Gastrocnemius medialis (tissue), 4 donors: ENCODE results near the gene PIGM. TPM values are rescaled to one million over a fixed set of nuclear protein-coding genes. Genes with fewer than 3 reads are reported as not detected.

ENCODE experiments used
- ATAC-seq, 2 donors: fragments of 150-250 bp; one replicate each; pipeline ENCODE4 v1.9.1; 2016
- DNase-seq, 2 donors: peaks; one replicate each; pipeline ENCODE4 v3.0.0-alpha.2; 2019
- H3K27ac ChIP-seq, 4 donors: fragments of 200-600 bp; sonication (generic); 1 replicate in 1 of 4; 2 replicates in 3 of 4; pipeline ENCODE4 v1.5.1; 2016 to 2018; ENCODE audit warnings: mild to moderate bottlenecking in 2 of 4, moderate library complexity in 1 of 4
- H3K27me3 ChIP-seq, 3 donors: fragments of 200-600 bp; sonication (generic) in 2 of 3; 1 replicate in 1 of 3; 2 replicates in 2 of 3; pipeline versions ENCODE4 v1.5.1 to v1.6.0; 2016 to 2019; ENCODE audit warnings: mild to moderate bottlenecking in 1 of 3, moderate library complexity in 1 of 3
- H3K36me3 ChIP-seq, 2 donors: fragments of 200-600 bp; sonication (generic) in 1 of 2; one replicate each; pipeline ENCODE4 v1.5.1; 2017 to 2018
- H3K4me1 ChIP-seq, 2 donors: fragments of 200-600 bp; sonication (generic) in 1 of 2; one replicate each; pipeline ENCODE4 v1.5.1; 2016 to 2017; ENCODE audit warnings: mild to moderate bottlenecking in 2 of 2
- H3K4me3 ChIP-seq, 4 donors: fragments of 200-600 bp; sonication (generic) in 3 of 4; 1 replicate in 1 of 4; 2 replicates in 3 of 4; pipeline ENCODE4 v1.5.1; 2016 to 2019; ENCODE audit warnings: mild to moderate bottlenecking in 2 of 4
- H3K9me3 ChIP-seq, 3 donors: fragments of 200-600 bp; sonication (generic) in 2 of 3; 1 replicate in 1 of 3; 2 replicates in 2 of 3; pipeline ENCODE4 v1.5.1; 2016 to 2019
- CTCF ChIP-seq, 5 experiments: fragments of 450-650 bp in 3 of 5; fragments of 200-600 bp in 2 of 5; sonication (generic) in 2 of 5; IDR thresholded peaks in 4 of 5; conservative IDR thresholded peaks in 1 of 5; 1 replicate in 4 of 5; 2 replicates in 1 of 5; pipeline ENCODE4 v1.5.1; 2016 to 2019; ENCODE audit warnings: antibody characterized with exemption in 5 of 5, mild to moderate bottlenecking in 3 of 5, moderate library complexity in 3 of 5
- POLR2A ChIP-seq, 2 donors: fragments of 450-650 bp; IDR thresholded peaks; one replicate each; pipeline ENCODE4 v1.6.1; 2017; ENCODE audit warnings: antibody characterized with exemption in 2 of 2, mild to moderate bottlenecking in 2 of 2, moderate library complexity in 2 of 2
- in situ Hi-C, 4 donors: fragments of 200-750 bp; cut with MboI; loops; one replicate each; pipeline versions ENCODE4 v1.15.0 to v1.8.0; 2017; ENCODE audit warnings: low sequenced_read_pairs in 4 of 4
- intact Hi-C: fragments of 100-400 bp; cut with DNase I; formaldehyde crosslinking; loops from one replicate; pipeline ENCODE4 v1.15.1; 2023; ENCODE audit warnings: low total_unique reads
- total RNA-seq, 4 donors: library from RNA; depleted of rRNA; stranded (reverse); fragments of >200 nt; gene quantifications; one replicate each; pipeline versions ENCODE4 v1.1.0 to v1.2.3, GENCODE V29; 2016

The PIGM gene
- total RNA-seq, 4 donors from 2014 or later = 0.55 to 0.75 (median 0.72) TPM

GRCh38 chr1:160028426-160028825 lies 3.4 kb downstream of the PIGM start:
- intact Hi-C loops (no loop called here), in situ Hi-C loops (no loop called here)
- DNase-seq = no peak
- Histone ChIP-seq H3K27me3 (no peaks in the 10 kb centered on the region), H3K4me3 (no peak overlapping the region), H3K36me3 (no peaks in the 10 kb centered on the region), H3K9me3 (no peaks in the 10 kb centered on the region), H3K4me1 (peaks cover 29 to 47% of the 10 kb centered on the region in 2 donors), H3K27ac (peak overlapping the region in 1 of 4 donors; percentile 2)
- no peak for ATAC-seq
- TF ChIP-seq POLR2A (IDR thresholded peaks at IDR 0.05) (no peak), CTCF (IDR thresholded peaks at IDR 0.05 in 4 of 5, conservative IDR thresholded peaks at IDR 0.05 in 1 of 5) (no peak)

- TF ChIP-seq CTCF (IDR thresholded peaks at IDR 0.05 in 4 of 5, conservative IDR thresholded peaks at IDR 0.05 in 1 of 5) (no peak), POLR2A (IDR thresholded peaks at IDR 0.05) (no peak)
- peak overlapping the region in 1 of 4 donors; percentile 55 for H3K27ac ChIP-seq
- ATAC-seq (peak in 1 of 2 donors; percentile 79), DNase-seq (no peak)
- no peaks in the 10 kb centered on the region for H3K9me3 ChIP-seq
- intact Hi-C loops = no loop called here
- no peak overlapping the region for H3K4me3 ChIP-seq
- in situ Hi-C loops = no loop called here
- no peaks in the 10 kb centered on the region for H3K27me3 ChIP-seq
- H3K36me3 ChIP-seq = no peaks in the 10 kb centered on the region
- peaks cover 14 to 30% of the 10 kb centered on the region in 2 donors for H3K4me1 ChIP-seq
These were observed 6.5 kb downstream of the PIGM start for GRCh38 chr1:160025314-160025713.

GRCh38 chr1:160024195-160024905 lies 7.4 kb downstream of the PIGM start:
- peak overlapping the region in 1 of 4 donors; percentile 55 for H3K27ac ChIP-seq
- ATAC-seq = no peak
- no peaks in the 10 kb centered on the region for H3K9me3 ChIP-seq
- in situ Hi-C loops = loop anchor here in 1 of 4 donors (25.0 kb wide), 1 partner anchor 237 kb away; the partner anchor contains the start of gene DUSP23
- no peak overlapping the region for H3K4me3 ChIP-seq
- no peak for DNase-seq
- TF ChIP-seq POLR2A (IDR thresholded peaks at IDR 0.05) (no peak), CTCF (IDR thresholded peaks at IDR 0.05 in 4 of 5, conservative IDR thresholded peaks at IDR 0.05 in 1 of 5) (no peak)
- peaks cover 11 to 24% of the 10 kb centered on the region in 2 donors for H3K4me1 ChIP-seq
- H3K36me3 ChIP-seq = no peaks in the 10 kb centered on the region
- intact Hi-C loops = no loop called here
- H3K27me3 ChIP-seq = no peaks in the 10 kb centered on the region

GRCh38 chr1:160022330-160023310 lies 9.2 kb downstream of the PIGM start:
- ATAC-seq (no peak), DNase-seq (no peak)
- peaks cover 11 to 24% of the 10 kb centered on the region in 2 donors for H3K4me1 ChIP-seq
- in situ Hi-C loops (loop anchor here in 1 of 4 donors (25.0 kb wide), 1 partner anchor 235 kb away; the partner anchor contains the start of gene DUSP23), intact Hi-C loops (no loop called here)
- H3K4me3 ChIP-seq = no peak overlapping the region
- H3K27me3 ChIP-seq = no peaks in the 10 kb centered on the region
- H3K36me3 ChIP-seq = no peaks in the 10 kb centered on the region
- H3K9me3 ChIP-seq = no peaks in the 10 kb centered on the region
- TF ChIP-seq POLR2A (IDR thresholded peaks at IDR 0.05) (no peak), CTCF (IDR thresholded peaks at IDR 0.05 in 4 of 5, conservative IDR thresholded peaks at IDR 0.05 in 1 of 5) (no peak)
- no peak overlapping the region for H3K27ac ChIP-seq
